GM12865 (cell line): Measurements from ENCODE around the gene FGF14.

Experiments
- DNase-seq: peaks from one replicate; pipeline ENCODE4 v3.0.0; 2010; ENCODE audit warnings: low read depth
- H3K4me3 ChIP-seq: 2 replicates; pipeline ENCODE4 v1.5.1; 2011; ENCODE audit warnings: mild to moderate bottlenecking, low read depth, low read length, control low read depth
- TF ChIP-seq, protein P1 (sequence below): IDR thresholded peaks from 2 replicates; pipeline ENCODE4 v1.5.1; 2011; ENCODE audit warnings: low read length, control low read depth, low read depth, inconsistent platforms; ENCODE audit not compliant: insufficient read depth; ENCODE audit errors: missing control alignments

The FGF14 gene

DNA sequence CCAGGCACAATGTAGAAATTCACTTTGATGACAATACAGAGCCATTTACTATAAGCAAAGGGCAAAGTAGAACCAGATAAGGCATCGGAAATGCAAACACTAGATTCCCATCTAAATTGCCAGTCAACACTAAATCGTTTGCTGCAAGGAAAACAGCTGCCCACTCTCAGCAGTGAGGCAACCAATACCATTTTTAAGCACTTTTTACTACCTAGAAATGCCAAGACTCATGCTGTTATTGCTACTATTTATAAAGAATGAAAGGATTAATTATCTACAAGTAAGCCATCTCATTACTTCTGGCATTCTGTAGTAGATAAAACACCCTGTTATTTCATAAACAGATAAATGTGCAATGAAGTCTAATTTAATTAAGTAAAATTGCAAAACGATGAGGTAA lies 422.0 kb downstream of the FGF14 start:
- TF ChIP-seq, protein P1, sequence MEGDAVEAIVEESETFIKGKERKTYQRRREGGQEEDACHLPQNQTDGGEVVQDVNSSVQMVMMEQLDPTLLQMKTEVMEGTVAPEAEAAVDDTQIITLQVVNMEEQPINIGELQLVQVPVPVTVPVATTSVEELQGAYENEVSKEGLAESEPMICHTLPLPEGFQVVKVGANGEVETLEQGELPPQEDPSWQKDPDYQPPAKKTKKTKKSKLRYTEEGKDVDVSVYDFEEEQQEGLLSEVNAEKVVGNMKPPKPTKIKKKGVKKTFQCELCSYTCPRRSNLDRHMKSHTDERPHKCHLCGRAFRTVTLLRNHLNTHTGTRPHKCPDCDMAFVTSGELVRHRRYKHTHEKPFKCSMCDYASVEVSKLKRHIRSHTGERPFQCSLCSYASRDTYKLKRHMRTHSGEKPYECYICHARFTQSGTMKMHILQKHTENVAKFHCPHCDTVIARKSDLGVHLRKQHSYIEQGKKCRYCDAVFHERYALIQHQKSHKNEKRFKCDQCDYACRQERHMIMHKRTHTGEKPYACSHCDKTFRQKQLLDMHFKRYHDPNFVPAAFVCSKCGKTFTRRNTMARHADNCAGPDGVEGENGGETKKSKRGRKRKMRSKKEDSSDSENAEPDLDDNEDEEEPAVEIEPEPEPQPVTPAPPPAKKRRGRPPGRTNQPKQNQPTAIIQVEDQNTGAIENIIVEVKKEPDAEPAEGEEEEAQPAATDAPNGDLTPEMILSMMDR = no peak
- no peak for DNase-seq

DNA sequence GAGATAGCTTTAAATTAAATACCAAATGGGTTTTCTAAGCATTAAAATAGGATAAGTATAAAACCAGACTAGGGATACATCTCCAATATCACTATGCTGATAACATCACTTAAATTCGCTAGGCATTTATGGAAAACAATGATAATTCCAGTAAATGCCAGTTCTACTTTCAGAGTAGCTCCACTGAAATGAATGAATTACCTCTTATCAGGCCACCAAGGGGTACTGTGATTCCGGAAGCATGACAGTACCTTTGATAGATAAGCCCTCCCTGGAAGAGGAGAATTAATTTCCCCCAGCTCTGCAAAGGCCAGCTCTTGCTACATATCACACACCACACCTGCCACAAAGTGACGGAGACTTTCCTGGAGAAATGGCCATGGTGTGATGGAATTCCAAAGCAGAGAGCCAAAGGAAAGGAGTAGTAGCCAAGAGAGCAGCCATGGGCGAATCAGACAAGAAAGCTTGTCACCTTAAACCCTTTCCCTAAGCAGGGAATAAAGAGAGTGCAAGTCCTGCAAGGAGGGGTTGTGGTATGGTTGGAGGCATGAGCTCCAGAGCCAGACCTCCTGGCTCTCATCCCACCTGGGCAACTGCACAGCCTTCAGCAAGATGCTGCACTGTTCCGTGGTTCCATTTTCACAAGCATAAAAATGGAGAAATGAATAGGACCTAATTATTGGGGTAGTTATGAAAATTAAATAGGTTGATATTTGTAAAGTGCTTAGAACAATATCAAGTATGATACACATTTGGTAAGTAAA lies 423.1 kb downstream of the FGF14 start:
- H3K4me3 ChIP-seq = no peak overlapping the region
- TF ChIP-seq, protein P1 = no peak
- DNase-seq = no peak

More for the DNA sequence above, 422.0 kb downstream of the FGF14 start:
- H3K4me3 ChIP-seq = no peak overlapping the region

DNA sequence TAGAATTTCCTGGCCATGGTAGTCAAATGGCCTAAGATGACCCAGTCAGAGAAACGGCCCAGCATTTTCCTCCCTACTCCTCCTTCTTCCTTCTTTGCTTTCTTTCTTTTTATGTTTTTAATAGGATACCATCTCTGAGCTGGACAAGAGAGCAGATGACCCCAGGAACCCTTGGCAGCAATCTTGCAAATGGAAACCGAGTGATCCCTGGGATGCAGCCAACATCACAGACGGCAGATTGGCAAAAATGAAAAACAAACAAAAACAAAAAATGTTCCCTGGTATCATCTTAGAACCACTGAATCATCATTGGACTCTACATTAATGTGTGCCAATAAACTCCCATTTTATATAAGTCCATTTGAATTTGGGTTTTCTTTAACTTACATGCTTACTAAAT lies 424.4 kb downstream of the FGF14 start:
- no peak for DNase-seq
- TF ChIP-seq, protein P1 = no peak
- H3K4me3 ChIP-seq = no peak overlapping the region

DNA sequence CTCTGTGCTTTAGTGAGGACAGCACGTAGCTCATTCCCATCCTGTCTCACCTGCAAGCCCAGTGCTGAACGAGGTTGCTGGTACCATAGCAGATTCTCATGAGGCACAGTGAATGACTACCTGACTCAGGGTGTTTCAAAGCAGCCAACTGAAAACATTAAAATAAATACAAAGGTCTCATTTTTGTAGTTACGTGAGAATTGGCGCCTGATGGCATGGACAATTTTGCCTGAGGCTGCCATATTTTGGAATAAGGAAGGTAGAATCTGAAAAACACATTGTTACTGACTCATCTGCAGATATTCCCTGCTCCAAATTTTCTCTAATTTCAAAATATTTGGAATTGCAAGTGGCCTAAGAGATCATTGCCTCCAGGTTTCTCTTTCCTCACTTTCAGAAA lies 429.7 kb downstream of the FGF14 start:
- no peak overlapping the region for H3K4me3 ChIP-seq
- TF ChIP-seq, protein P1 = no peak
- DNase-seq = no peak

DNA sequence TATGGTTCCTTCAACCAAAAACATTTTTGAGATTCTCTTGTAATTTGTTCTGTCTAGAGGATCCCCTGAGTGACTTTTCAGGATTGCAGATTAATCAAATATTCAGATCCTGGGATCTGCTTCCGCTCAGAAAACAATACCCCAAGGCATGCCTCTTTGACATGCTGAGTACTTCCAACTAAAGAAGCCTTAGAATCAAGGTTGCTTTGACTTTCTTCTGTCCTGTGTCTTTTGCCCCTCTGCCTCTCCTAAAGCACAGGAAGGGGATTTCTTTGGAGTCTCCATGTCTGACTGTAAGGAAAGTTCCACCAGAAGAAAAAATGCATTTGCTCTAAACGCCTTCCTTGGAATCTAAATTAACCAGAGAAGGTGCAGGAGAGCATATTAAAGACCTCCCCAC lies 431.5 kb downstream of the FGF14 start:
- TF ChIP-seq, protein P1 = no peak
- no peak overlapping the region for H3K4me3 ChIP-seq
- DNase-seq = no peak

DNA sequence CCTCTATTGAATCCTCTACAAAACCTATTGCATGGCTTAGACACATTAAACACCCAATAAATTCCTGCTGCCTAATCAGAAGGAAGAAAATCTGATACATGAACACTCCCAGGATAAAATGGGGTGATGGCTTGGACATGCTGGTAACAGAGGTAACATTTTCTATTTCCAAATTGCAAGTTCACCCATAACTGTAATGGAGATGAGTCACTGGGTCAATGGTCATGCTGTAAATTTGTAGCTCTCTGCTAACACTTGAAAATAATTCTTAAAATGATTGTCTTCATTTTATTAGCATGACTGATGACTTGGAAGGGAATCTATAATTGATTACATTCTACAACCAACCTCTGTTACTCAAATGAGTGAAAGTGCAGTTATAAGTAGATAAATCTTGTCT lies 434.1 kb downstream of the FGF14 start:
- TF ChIP-seq, protein P1 = no peak
- no peak overlapping the region for H3K4me3 ChIP-seq
- DNase-seq = no peak

DNA sequence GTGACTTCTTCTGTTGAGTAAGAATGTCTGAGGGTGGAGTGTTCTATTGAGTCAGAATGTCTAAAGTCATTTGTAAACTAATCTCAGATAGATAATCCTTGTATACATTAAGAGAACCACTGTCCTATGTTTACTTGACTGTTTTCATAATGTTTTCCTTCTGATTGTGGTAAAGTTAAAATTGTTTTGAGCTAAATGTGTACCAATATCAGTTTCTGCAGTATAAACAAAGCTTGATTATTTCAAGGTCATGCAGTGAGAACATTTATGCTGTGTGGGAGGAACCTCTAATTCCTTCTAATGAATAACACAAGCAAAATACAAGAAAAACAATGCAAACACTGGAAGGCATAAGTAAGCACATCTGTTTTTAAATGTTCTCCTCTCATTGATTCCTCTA lies 434.6 kb downstream of the FGF14 start:
- TF ChIP-seq, protein P1 = no peak
- no peak for DNase-seq
- H3K4me3 ChIP-seq = no peak overlapping the region
